Spleen (tissue), 3 donors: Measurements from ENCODE around the gene C5AR1.

ENCODE experiments used
- POLR2A ChIP-seq, 3 donors: fragments of 450-650 bp; IDR thresholded peaks; one replicate each; pipeline ENCODE4 v1.5.1; 2017; ENCODE audit warnings: antibody characterized with exemption in 3 of 3, mild to moderate bottlenecking in 1 of 3
- POLR2AphosphoS5 ChIP-seq, 3 donors: sonication (generic); formaldehyde crosslinking; IDR thresholded peaks; one replicate each; pipeline ENCODE4 v1.5.1; 2017; ENCODE audit warnings: antibody characterized with exemption in 3 of 3

GRCh38 chr19:47322058-47322457 is 12.4 kb downstream of the C5AR1 start:
- no peak for TF ChIP-seq POLR2A (IDR thresholded peaks at IDR 0.05)
- TF ChIP-seq POLR2AphosphoS5 (IDR thresholded peaks at IDR 0.05): no peak
